HTERT RPE-1 (cell line): Measurements from ENCODE around the gene USP24.

Source experiments
- in situ Hi-C: fragments of 300-500 bp; cut with MboI; formaldehyde crosslinking; loops from 4 replicates; pipeline ENCODE4 v1.14.3; 2020; ENCODE audit warnings: low sequenced_read_pairs

The USP24 gene

GRCh38 chr1:55168353-55168752, 46.8 kb downstream of the USP24 start:
- in situ Hi-C loops = no loop called here

DNA sequence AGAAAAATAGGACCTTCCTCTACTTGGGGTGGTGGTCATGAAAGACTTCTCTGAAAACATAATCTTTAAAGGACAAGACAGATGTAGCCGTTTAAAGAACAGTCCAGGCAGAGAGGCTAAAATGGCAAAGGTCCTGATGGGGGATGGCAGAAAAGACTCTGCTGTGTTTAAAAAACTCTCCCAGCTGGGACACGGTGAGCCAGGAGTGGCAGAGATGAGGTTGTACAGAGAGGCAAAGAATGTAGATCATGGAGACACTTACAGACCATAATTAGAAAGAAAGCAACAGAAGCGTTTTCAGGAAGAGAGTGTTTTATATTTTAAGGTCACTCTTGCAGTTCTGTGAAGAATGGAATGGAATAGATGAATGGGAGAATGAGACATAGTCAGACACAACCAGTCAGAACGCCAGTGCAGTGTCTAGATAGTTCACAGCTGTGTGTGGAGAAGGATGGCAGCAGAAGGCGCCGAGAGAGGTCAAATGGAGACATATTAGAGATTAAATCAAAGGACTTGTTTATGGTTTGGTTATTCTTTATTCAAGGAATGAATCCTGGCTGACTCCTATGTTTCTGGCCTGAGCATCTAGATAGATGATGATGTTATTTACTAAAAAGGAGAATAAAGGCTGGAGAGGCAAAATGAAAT, 47.8 kb downstream of the USP24 start:
- in situ Hi-C loops = no loop called here

- in situ Hi-C loops = no loop called here
Measured at GRCh38 chr1:55164906-55165305, 50.3 kb downstream of the USP24 start.

GRCh38 chr1:55159571-55159970, 55.6 kb downstream of the USP24 start:
- in situ Hi-C loops = no loop called here

GRCh38 chr1:55156608-55157007, 58.6 kb downstream of the USP24 start:
- in situ Hi-C loops = no loop called here

DNA sequence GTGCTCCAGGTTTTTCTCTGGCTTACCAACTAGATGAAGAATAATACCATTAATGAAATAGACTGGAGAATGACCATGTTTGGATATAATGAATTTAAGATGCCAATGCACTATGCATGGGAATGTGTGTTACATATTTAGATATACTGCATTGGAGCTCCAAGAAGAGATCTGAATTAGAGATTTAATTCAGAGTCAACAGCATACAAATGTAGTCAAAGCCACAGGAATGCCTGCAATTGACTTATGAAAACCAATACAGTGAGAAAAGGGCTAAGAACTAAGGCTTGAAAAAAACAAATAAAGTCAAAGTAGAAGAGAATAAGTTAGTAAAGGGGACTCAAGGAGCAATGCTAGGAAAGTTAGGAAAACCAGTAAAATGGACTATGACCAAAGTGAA, 59.1 kb downstream of the USP24 start:
- in situ Hi-C loops = no loop called here

DNA sequence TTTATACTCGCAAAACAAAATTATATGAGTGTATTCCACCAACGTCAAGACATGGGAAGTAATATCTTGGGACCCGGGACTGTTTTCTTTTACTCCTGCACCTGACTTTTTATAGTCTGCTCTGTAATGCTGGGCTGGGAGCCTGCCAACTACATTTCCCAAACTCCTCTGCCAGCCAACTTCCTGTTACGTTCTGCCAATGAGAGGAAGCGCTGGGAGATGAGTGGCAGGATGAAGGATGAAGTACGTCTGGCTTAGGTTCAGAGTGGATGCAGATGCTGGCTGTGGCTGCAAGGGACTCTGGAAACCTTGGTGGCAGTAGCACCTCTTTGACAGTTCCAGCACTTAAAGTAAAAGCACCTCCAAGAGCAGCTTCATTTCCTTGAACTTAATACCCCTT, 59.6 kb downstream of the USP24 start:
- in situ Hi-C loops = no loop called here

DNA sequence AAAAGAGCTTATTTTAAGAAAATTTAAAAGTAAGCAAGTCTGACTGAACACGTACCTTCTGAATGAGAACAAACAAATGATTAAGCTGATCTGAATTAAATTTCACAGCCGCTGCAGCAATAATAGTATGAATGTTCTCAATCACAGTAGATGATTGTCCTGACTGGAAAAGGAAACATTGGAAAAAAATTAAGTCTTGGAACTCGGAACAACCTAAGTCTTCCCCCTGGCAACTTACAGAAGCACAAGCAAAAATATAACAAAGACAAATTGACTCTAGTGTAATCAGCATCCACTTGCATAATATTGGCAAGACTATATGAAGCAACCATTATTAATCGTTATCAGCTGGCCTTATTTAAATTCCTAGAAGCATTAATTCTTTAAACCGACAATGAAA, 60.5 kb downstream of the USP24 start:
- in situ Hi-C loops = no loop called here

DNA sequence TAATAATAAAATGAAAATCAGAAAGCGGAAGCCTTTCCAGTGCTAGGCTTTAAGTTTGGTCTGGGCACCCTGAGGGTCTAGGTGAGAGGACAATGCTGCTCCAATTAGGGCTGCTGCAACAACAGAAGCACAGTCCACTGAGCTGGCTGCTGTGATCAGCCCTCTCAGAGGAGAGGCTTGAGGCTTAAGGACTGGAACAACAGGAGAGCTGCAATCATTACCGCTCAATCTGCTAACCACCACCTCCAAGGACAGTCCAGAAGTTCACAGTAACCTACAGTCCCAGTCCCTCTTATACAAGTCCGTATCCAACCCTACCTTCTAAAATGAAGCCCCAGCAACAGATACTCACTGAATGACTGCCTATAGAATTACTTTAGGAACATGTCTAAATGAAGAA, 62.1 kb downstream of the USP24 start:
- in situ Hi-C loops = no loop called here

GRCh38 chr1:55150880-55151588, 64.1 kb downstream of the USP24 start:
- in situ Hi-C loops = no loop called here

- in situ Hi-C loops = no loop called here
Measured at GRCh38 chr1:55148676-55149075, 66.5 kb downstream of the USP24 start.

GRCh38 chr1:55147524-55147923, 67.6 kb downstream of the USP24 start:
- in situ Hi-C loops = no loop called here

DNA sequence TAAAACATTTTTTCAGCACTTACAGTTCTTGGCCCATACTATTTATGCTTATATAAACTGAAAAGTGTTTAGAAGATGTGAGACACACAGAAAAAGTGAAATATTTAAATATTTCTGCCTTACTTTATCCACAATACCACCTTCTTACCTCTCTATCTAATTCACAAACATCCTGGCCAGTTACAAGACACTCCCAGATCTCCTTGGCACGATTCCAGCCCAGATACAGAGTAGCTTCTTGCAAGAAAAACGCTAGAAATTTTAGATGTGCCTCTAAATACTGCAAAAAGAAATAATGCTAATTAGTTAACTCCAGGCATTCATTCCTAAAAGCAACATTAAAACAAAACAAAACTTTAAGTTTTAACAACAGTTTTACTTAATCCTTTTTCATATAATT, 68.4 kb downstream of the USP24 start:
- in situ Hi-C loops = no loop called here

GRCh38 chr1:55144886-55145285, 70.3 kb downstream of the USP24 start:
- in situ Hi-C loops = no loop called here

DNA sequence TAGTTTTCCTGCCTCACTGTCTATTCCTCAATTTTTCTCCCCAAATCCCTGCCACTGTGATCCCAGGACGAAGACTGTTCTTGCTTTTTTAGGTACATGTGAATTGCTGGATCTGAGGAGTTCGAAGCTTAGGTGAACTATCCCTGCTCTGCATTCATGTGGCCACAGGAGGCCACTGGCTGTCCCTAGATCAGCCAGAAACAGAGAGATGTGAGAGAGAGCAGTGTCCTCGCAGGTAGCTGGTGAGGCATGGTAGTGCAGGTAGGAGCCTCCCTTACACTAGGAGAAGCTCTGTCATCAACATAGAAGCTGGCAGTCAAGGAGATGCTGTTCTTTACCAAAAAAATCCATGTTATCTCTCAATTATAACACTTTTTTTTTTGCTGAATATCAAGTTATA, 71.5 kb downstream of the USP24 start:
- in situ Hi-C loops = no loop called here

- in situ Hi-C loops = no loop called here
Measured at GRCh38 chr1:55141295-55141893, 73.8 kb downstream of the USP24 start.

- in situ Hi-C loops = no loop called here
Measured at GRCh38 chr1:55140546-55140983, 74.6 kb downstream of the USP24 start.

- in situ Hi-C loops = no loop called here
Measured at GRCh38 chr1:55140137-55140536, 75.0 kb downstream of the USP24 start.

DNA sequence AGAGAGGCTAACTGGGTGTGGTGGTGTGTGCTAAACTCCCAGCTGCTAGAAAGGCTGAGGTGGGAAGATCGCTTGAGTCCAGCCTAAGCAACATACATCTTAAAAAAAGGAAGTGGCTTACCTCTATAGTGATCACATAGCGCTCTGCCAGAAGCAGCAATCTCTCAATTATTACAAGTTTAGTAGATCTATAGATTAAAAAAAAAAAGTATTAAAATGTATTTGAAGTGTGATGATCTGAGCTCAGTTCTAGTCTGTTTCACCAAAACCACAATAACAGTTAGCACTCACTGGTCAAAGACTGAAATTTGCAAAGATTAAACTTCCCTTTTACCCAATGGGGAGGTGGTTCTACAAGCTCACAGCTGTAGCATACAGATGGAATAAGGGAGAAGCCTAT, 76.3 kb downstream of the USP24 start:
- in situ Hi-C loops = no loop called here

DNA sequence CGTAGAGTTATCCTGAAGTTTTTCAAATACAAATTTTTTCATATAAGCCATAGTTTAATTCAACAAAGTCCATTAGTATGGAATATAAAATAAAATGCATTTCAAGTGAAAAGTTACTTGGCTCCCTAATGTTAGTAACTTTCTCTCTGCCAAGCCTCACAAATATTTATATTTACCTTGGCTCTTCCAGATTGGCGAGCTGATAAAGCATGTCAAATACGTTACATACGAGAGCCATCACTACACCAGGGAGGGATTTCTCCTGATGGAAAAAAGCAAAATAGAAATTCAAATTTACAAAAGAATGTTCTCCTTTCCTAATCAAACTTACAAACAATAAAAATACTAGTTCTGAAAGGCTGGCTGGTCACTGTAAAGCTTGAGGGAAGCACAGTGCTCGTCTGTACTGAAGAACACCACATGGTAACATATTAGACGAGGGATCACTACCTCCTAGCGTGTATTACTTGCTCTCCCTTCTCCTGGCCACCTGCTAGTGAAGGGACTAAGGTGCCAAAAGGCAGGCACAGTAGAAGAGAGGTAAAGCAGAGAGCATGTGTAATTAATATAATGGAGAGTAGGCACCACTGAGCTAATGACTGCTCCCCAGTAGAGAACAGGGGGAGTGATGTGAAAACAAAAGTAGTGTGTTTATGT, 80.9 kb downstream of the USP24 start:
- in situ Hi-C loops = no loop called here

DNA sequence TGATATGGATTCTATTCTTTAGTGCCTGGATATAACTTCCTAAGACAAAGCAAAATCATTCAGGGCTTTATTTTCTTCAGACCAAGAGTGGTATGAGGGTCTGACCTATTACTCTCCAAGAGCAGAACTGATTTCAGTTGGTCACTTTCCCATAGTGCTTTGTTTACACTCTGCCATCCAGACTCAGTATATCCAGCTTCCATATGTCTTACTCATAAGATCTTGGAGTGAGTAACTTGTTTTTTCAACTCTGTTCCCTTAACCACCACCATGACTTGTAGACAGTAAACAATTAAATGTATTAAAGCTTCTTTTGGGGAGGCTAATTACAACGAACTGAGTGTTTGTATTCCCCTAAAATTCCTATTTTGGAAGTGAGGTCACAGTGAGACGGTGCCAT, 83.4 kb downstream of the USP24 start:
- in situ Hi-C loops = no loop called here

GRCh38 chr1:55131218-55131617, 83.9 kb downstream of the USP24 start:
- in situ Hi-C loops = no loop called here
